ENCODE measurements around the gene PCDHGA8.
"Not testable (repeated sequence)": the region's sequence is repeated elsewhere in the genome, so short reads cannot be mapped to it uniquely, and the experiment has no call there.

PCDHGA8 gene

GRCh38 chr5:141392429-141393198 lies at the start of gene PCDHGA8:
Gene PCDHGA8 (plus strand): TSS chr5:141392633. CDS start chr5:141392814, 181 bp downstream.
- no peak for DNase-seq (ENCODE audit: extremely low read depth, low read depth)
- peak; percentile 3 for TF ChIP-seq CTCF (IDR thresholded peaks at IDR 0.05; ENCODE audit: low read depth, low read length)

- DNase-seq (ENCODE audit: extremely low read depth, low read depth) = no peak
- TF ChIP-seq CTCF (IDR thresholded peaks at IDR 0.05; ENCODE audit: low read depth, low read length) = no peak
Observed at GRCh38 chr5:141342773-141343172, 49.7 kb upstream of the PCDHGA8 start.

GRCh38 chr5:141343242-141343952 lies 49.0 kb upstream of the PCDHGA8 start, which contains the start of gene PCDHGA3:
Gene PCDHGA3 (plus strand): TSS chr5:141343829. CDS start chr5:141344034, 205 bp downstream.
- no peak for DNase-seq (ENCODE audit: extremely low read depth, low read depth)
- TF ChIP-seq CTCF (IDR thresholded peaks at IDR 0.05; ENCODE audit: low read depth, low read length) = peak; percentile 33

- DNase-seq (ENCODE audit: extremely low read depth, low read depth) = no peak
- TF ChIP-seq CTCF (IDR thresholded peaks at IDR 0.05; ENCODE audit: low read depth, low read length) = no peak
Observed at GRCh38 chr5:141343953-141344463, 48.4 kb upstream of the PCDHGA8 start.

GRCh38 chr5:141345327-141345726 lies 47.1 kb upstream of the PCDHGA8 start:
- DNase-seq (ENCODE audit: extremely low read depth, low read depth) = no peak
- TF ChIP-seq CTCF (IDR thresholded peaks at IDR 0.05; ENCODE audit: low read depth, low read length) = no peak

GRCh38 chr5:141346017-141346416 lies 46.4 kb upstream of the PCDHGA8 start:
- not testable (repeated sequence) for DNase-seq (ENCODE audit: extremely low read depth, low read depth)

GRCh38 chr5:141349917-141350619 lies 42.4 kb upstream of the PCDHGA8 start, which contains the start of gene PCDHGB1:
Gene PCDHGB1 (plus strand): TSS chr5:141350099. CDS start chr5:141350261, 162 bp downstream.
- no peak for DNase-seq (ENCODE audit: extremely low read depth, low read depth)
- TF ChIP-seq CTCF (IDR thresholded peaks at IDR 0.05; ENCODE audit: low read depth, low read length) = peak; percentile 45
